ENCODE results near the gene BRD1.

Gene BRD1

GRCh38 chr22:49803737-49804375, 23.8 kb downstream of the BRD1 start:
- no peak for DNase-seq (ENCODE audit: low read depth in 2 of 2, low spot score in 1 of 2)

DNA sequence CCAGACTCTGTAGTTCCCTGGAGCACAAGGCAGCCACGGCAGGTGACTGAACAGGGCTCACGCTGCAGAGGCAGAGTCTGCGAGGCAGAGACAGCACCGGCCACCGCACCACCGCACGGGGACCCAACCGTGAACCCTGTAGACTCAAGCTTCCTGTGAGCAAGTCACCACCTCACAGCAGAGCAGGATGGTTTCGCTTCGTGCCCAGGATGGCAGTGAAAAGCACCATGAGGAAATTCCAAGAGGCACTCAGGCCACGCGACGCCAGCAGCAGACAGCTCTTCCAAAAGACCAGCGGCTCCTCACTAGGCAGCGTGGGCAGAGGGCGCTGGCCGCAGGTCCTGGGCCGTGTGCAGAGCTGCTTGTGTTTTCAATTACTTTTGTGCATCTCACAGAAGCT, 24.5 kb downstream of the BRD1 start:
- no peak for DNase-seq (ENCODE audit: low read depth in 2 of 2, low spot score in 1 of 2)

DNA sequence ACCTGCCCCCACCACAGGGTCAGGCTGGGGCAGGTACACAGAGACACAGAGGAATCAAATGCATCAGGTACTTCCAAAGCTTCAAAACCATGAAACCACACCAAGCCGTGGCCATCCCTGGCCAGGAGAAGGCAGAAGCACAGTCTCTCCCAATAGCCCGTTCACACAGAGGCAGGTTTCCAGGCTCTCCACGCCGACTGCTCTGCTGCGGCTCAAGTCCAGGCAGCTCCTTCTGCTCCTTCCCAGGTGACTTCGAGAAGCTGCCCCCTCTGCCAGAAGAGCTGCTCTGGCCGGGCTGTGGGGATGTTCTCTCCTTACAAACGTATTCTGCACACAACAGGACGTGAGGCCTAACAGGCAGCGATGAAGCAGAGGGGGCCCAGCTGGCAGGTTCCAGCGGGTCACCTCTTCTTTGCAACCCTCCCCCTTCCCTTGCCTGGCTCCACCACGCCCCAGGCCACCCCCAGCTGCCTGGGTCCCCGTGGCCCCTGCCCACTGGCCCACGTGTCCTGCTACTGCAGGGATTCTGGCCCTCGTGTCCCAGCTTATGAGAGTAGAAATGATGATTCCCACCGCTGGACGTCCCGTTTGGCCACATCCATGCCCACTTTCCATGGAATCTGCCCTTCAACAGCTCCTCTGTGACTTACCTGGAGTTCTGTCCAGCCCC, 26.1 kb downstream of the BRD1 start:
- DNase-seq (ENCODE audit: low read depth in 2 of 2, low spot score in 1 of 2): no peak

- DNase-seq (ENCODE audit: low read depth in 2 of 2, low spot score in 1 of 2): no peak
Measured at GRCh38 chr22:49800408-49801238, 27.1 kb downstream of the BRD1 start.

DNA sequence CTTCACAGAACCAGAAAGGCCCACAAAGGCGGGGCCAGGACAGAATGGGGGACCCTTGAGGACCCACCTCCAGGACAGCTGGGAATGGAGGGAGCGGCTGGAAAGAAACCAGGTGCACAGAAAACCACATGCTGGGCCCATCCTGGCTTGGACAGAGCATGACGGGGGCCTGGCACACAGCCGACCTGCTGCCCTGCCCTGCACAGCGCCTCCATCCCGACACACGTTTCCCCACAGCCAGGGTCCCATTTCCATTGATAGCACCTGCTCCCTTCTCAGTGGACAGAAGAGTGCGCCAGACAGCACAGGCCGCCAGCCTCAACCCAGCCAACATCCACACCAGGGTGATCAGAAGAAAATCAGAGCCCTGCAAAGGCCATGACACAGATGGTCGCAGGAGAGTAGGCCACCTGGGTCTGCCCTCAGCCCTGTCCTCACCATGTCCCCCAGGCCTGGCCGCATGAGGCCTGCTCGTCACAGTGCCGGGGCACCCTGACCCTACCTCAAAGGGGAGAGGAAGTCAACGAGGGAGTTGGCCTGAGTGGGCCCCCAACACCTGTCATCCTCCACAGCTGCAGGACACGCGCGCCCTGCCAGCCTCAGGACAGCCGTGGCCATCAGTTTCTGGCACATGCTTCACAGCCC, 28.1 kb downstream of the BRD1 start:
- DNase-seq (ENCODE audit: low read depth in 2 of 2, low spot score in 1 of 2): no peak

DNA sequence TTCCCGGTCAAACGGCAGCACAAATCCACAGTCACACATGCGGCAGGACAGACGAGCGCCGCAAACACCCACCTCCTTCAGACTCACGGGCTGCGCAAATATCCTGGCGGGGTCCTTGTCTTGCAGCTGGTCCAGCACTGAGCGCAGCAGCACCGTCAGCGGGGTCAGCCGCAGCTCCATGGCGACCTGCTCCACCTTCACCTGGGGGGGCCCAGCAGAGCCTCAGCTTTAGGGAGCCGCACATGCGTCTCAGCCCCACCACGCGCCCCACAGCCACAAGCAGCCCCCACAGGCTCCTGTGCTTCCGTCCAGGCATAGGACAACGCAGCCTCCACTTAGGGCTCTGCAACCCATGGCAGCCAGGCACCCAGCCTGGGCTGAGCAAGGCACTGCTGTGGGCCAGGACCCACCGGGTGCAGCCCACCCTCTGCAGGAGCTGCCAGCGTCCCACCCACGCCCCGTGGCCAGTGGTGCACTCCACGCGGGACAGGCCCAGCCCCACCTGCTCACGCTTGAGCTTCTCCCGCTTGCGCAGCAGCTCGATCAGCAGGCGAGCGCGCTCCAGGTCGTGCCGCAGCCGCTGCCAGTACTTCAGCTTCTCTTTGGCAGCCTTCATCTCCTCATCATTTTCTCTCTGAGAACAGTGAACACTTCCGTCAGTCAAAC, 29.1 kb downstream of the BRD1 start:
- no peak for DNase-seq (ENCODE audit: low read depth in 2 of 2, low spot score in 1 of 2)

GRCh38 chr22:49797706-49798105, 30.0 kb downstream of the BRD1 start:
- DNase-seq (ENCODE audit: low read depth in 2 of 2, low spot score in 1 of 2): no peak

- no peak for DNase-seq (ENCODE audit: low read depth in 2 of 2, low spot score in 1 of 2)
Measured at GRCh38 chr22:49796596-49797270, 30.9 kb downstream of the BRD1 start.

DNA sequence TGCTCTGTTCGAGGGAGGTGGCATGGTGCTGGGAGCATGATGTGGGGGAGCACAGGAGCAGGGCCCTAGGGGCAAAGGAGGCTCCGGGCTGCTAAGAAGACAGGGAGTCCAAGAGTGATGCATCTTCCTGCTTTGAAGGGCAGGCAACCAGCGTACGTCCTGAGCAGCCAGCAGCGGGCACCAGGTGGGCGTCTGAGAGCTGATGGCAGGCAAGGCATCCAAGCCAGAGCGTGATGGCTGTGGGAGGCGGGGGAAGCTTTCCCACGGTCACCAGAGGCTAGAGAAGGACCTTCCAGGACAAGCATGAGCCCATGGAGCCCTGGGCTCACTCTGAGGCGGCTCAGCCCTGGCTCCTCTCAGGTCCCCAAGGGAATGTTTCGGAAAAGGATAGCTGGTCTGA, 32.2 kb downstream of the BRD1 start:
- no peak for DNase-seq (ENCODE audit: low read depth in 2 of 2, low spot score in 1 of 2)

DNA sequence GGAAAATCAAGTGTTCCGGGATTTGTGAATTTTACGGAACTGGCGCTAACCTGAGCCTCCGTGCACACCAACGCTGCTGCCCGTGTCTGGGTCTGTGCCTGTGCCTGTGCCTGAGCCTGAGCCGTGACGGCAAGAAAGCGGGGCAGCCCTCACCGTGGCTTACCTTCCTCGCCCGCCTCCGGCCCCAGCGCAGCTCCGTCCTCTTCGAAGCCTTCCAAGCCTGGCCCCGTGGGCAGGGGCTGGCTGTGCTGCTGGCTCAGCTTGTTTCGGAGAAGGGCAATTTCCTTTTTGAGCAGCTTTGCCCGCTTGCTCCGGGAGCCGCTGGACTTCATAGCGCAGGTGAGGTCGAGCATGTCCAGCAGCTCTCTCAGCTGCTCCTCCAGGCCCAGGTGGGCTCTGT, 33.8 kb downstream of the BRD1 start:
- no peak for DNase-seq (ENCODE audit: low read depth in 2 of 2, low spot score in 1 of 2)

DNA sequence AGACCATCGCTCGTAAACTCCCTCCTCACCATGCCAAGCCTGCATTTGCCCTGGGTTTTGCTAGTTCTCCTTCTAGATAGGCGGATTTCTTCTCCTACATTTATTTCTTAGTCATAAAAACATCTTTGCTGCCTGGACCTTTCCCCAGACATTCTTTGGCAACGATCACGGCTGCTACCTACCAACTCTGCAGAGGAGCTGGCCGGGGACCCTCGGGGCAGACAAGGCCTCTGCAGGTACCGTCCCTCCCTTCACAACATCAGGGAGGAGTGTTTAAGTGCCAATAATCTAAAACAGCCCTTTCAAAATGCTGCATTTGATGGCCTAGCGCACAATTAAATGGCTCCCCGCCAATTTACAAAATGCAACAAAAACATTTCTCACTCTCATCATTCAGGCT, 34.4 kb downstream of the BRD1 start:
- no peak for DNase-seq (ENCODE audit: low read depth in 2 of 2, low spot score in 1 of 2)

DNA sequence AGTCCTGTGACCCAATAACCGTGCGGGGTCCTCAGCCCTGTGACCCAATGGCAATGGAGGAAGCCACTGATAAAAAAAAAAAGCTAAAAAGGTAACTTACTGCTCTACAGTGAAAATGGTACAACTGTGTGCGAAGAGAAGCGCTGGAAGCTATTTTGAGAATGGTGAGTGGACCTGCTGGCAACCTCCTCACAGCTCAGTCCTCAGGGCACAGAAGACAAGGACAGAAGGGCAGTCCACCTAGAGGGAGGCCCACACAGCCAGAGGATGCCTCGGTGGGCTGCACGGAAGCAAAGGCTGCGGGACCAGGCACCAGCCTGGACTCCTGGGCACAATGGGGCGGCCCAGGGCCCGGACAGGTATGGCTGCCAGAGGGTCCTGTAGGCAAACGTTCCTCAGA, 35.6 kb downstream of the BRD1 start:
- DNase-seq (ENCODE audit: low read depth in 2 of 2, low spot score in 1 of 2): no peak

- no peak for DNase-seq (ENCODE audit: low read depth in 2 of 2, low spot score in 1 of 2)
Measured at GRCh38 chr22:49791682-49792081, 36.0 kb downstream of the BRD1 start.

DNA sequence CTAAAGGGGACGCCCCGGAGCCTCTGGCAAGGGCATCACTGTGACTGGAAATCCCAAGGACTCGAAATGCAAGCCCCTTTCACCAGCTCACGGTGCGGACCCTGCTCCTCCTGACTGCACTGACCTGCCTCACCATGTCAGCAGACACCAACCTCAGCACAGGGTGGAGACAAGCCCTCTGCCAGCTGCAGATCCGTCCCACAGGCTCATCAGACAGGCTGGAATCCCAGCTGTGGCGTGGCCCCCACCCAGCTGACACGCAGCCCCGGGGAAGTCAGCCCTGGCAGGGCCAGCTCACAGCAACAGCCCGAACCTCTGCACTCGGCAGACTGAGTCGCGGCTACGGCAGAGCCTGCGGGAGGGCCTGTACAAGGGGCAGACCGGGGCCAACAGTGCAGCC, 36.8 kb downstream of the BRD1 start:
- DNase-seq (ENCODE audit: low read depth in 2 of 2, low spot score in 1 of 2): no peak

DNA sequence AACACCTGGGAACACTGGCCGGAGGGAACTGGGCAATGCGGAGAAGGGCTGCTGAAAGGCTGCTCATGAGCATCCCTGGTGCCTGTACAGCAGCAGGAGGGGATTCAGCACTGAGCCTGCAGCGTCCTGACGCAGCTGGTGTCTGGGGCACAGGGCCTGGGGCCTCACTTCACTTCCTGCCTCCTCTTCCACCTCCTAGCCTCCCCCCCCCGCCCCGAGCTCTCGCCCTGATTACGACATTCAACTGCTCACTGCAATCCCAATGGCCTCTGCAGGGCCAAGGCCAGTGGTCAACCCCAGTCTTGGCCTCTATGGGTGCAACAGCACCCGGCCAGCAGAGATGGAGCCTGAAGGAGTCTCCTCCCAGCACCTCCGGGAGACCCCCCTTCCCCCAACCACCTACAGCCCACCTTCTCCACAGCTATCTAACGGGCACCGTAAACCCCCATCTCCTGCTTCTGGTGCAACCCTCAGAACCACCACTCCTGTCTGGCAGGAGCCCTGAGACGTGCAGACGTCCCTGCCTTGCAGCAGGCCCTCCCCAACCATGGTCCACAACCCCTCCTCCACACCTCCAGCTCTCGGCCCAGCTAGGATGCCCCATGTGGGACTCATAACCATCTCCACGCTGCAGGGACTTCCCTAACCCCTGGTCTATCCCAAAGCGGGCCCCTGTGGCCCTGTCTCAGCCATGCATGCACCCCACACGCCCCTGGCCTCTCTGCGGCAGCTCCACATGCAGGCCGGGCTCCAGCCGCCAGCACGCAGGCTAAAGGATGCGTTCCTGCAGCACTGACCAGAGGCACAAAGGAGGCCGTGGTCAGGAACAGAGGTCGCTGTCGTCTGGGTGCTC, 38.2 kb downstream of the BRD1 start:
- no peak for DNase-seq (ENCODE audit: low read depth in 2 of 2, low spot score in 1 of 2)

DNA sequence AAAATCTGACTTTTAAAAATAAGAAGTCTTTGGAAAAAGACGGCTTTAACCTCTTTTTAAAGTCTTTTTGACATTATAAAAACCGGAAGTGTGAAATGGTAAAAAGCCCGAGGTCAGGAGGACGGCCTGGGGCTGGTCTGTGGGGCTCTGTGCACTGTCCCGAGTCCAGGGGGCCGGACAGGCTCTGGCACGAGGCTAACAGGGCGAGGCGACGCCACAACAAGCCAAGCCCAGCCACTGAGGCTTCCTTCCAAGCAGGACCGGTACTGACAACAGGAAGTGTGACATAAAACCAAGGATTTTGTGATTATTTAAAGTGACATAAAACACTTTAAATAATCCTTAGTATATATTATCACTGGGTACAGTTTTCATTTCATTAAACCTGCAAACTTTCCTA, 39.2 kb downstream of the BRD1 start:
- no peak for DNase-seq (ENCODE audit: low read depth in 2 of 2, low spot score in 1 of 2)

DNA sequence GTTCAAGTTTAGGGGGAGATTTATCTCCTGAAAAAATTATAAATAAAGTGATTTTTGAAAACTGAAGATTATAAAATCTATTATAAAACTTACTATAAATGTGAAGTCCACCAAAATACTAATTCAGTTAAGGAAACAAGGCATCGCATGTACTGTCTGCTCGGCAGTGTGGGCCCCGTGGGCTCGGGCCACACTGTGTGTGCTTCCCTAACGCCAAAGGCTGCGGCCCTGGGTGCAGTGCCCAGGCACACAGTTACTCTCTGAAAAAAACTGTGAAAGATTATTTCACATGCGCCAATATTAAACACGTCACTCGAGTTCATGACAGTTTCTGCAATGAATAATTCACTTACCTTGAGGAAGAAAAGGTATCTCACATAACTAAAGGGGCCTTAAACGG, 39.8 kb downstream of the BRD1 start:
- no peak for DNase-seq (ENCODE audit: low read depth in 2 of 2, low spot score in 1 of 2)

- DNase-seq (ENCODE audit: low read depth in 2 of 2, low spot score in 1 of 2): no peak
Measured at GRCh38 chr22:49786976-49787706, 40.5 kb downstream of the BRD1 start.

GRCh38 chr22:49785841-49786471, 41.7 kb downstream of the BRD1 start:
- no peak for DNase-seq (ENCODE audit: low read depth in 2 of 2, low spot score in 1 of 2)
